ENCODE results near the gene SMIM35.
A peak's percentile ranks its signal among the peaks of the same experiment; 100 is the strongest.

SMIM35 gene

GRCh38 chr11:118002541-118003423, 84.0 kb downstream of the SMIM35 start:
- no peak for DNase-seq (ENCODE audit: low read depth)

- DNase-seq (ENCODE audit: low read depth) = no peak
Measured at GRCh38 chr11:118002010-118002540, 84.7 kb downstream of the SMIM35 start.

- DNase-seq (ENCODE audit: low read depth) = no peak
Measured at GRCh38 chr11:118001494-118001971, 85.2 kb downstream of the SMIM35 start.

- DNase-seq (ENCODE audit: low read depth) = no peak
Measured at GRCh38 chr11:118000850-118001228, 85.9 kb downstream of the SMIM35 start.

GRCh38 chr11:118000067-118000849, 86.5 kb downstream of the SMIM35 start:
- DNase-seq (ENCODE audit: low read depth) = no peak

GRCh38 chr11:117999354-117999993, 87.3 kb downstream of the SMIM35 start:
- no peak for DNase-seq (ENCODE audit: low read depth)

- DNase-seq (ENCODE audit: low read depth) = no peak
Measured at GRCh38 chr11:117998664-117999353, 88.0 kb downstream of the SMIM35 start.

- DNase-seq (ENCODE audit: low read depth) = no peak
Measured at GRCh38 chr11:117997823-117998579, 88.8 kb downstream of the SMIM35 start.

GRCh38 chr11:117997406-117997805, 89.4 kb downstream of the SMIM35 start:
- DNase-seq (ENCODE audit: low read depth) = no peak

GRCh38 chr11:117996058-117996457, 90.7 kb downstream of the SMIM35 start:
- DNase-seq (ENCODE audit: low read depth) = no peak

GRCh38 chr11:117995472-117995871, 91.3 kb downstream of the SMIM35 start:
- no peak for DNase-seq (ENCODE audit: low read depth)

- no peak for DNase-seq (ENCODE audit: low read depth)
Measured at GRCh38 chr11:117993988-117994745, 92.6 kb downstream of the SMIM35 start.

GRCh38 chr11:117992620-117993019, 94.1 kb downstream of the SMIM35 start:
- no peak for DNase-seq (ENCODE audit: low read depth)

- no peak for DNase-seq (ENCODE audit: low read depth)
Measured at GRCh38 chr11:117992136-117992535, 94.6 kb downstream of the SMIM35 start.

- no peak for DNase-seq (ENCODE audit: low read depth)
Measured at GRCh38 chr11:117989351-117990102, 97.2 kb downstream of the SMIM35 start.

- DNase-seq (ENCODE audit: low read depth) = peak; percentile 8
Measured at GRCh38 chr11:117986981-117987574, 99.7 kb downstream of the SMIM35 start.

GRCh38 chr11:117985953-117986887, 100.5 kb downstream of the SMIM35 start, which contains the start of gene IL10RA:
TSS of gene IL10RA (plus strand) at chr11:117986394. CDS start at chr11:117986468, 74 bp downstream.
- peak; percentile 11 for DNase-seq (ENCODE audit: low read depth)

GRCh38 chr11:117984476-117984875, 102.3 kb downstream of the SMIM35 start:
- DNase-seq (ENCODE audit: low read depth) = peak; percentile 52
